ENCODE results near the gene NCBP1. TPM values are rescaled to one million over a fixed set of nuclear protein-coding genes. Genes with fewer than 3 reads are reported as not detected.
"Not testable (repeated sequence)": the region's sequence is repeated elsewhere in the genome, so short reads cannot be mapped to it uniquely, and the experiment has no call there.

NCBP1 gene
- total and polyA plus RNA-seq, 5 donors from 2014 or later, result 18.0 to 47.4 (median 23.9) TPM

DNA sequence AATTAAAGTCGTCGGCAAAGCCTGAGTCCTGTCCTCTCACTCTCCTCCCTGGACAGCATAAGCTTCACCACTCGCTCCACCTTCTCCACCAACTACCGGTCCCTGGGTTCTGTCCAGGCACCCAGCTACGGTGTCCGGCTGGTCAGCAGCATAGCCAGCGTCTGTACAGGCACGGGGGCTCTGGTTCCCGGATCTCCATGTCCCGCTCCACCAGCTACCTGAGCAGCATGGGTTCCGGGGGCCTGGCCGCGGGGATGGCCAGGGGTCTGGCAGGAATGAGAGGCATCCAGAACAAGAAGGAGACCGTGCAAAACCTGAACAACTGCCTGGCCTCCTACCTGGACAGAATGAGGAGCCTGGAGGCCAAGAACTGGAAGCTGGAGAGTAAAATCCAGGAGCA lies 65.2 kb downstream of the NCBP1 start:
- peak overlapping the region in 1 of 4 donors; percentile 87 for H3K4me3 Mint-ChIP-seq
- no peak overlapping the region for H3K27ac Mint-ChIP-seq
- no peaks in the 10 kb centered on the region for H3K9me3 ChIP-seq (ENCODE audit: control insufficient read depth in 2 of 2, low read length in 2 of 2)
- peaks cover 0 to 2% (median 0%) of the 10 kb centered on the region in 7 donors for H3K9me3 Mint-ChIP-seq
- H3K4me3 ChIP-seq (ENCODE audit: low read depth, low read length), result no peak overlapping the region
- peaks cover 18% of the 10 kb centered on the region for H3K27me3 Mint-ChIP-seq
- no peaks in the 10 kb centered on the region for H3K36me3 Mint-ChIP-seq
- peaks cover 32 to 49% (median 38%) of the 10 kb centered on the region in 4 donors for H3K4me1 Mint-ChIP-seq
- H3K4me1 ChIP-seq (ENCODE audit: control insufficient read depth, insufficient read depth, low read length, poor library complexity, severe bottlenecking), result peaks cover 39% of the 10 kb centered on the region
- no peak for ATAC-seq (ENCODE audit: low read depth in 2 of 2)
- H3K27ac ChIP-seq (ENCODE audit: insufficient read depth, low read length, poor library complexity, severe bottlenecking), result no peak overlapping the region
- no peak for DNase-seq
- H3K27me3 ChIP-seq (ENCODE audit: control insufficient read depth, insufficient read depth, low read length), result peaks cover 12% of the 10 kb centered on the region
- no peaks in the 10 kb centered on the region for H3K36me3 ChIP-seq (ENCODE audit: control insufficient read depth, insufficient read depth, low read length)

DNA sequence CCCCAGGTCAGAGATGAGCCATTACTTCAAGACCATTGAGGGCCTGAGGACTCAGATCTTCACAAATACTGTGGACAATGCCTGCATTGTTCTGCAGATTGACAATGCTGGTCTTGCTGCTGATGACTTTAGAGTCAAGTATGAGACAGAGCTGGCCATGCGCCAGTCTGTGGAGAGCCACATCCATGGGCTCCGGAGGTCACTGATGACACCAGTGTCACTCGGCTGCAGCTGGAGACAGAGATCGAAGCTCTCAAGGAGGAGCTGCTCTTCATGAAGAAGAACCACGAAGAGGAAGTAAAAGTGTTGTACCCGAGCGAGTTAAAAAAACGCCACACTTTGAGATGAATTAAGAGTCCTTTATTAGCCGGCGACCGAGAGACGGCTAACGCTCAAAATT lies 65.7 kb downstream of the NCBP1 start:
- not testable (repeated sequence) for ATAC-seq (ENCODE audit: low read depth in 2 of 2)
- Mint-ChIP-seq H3K4me1 (peaks cover 28 to 49% (median 34%) of the 10 kb centered on the region in 4 donors), H3K27ac (peak overlapping the region in 1 of 3 donors; percentile 52)

DNA sequence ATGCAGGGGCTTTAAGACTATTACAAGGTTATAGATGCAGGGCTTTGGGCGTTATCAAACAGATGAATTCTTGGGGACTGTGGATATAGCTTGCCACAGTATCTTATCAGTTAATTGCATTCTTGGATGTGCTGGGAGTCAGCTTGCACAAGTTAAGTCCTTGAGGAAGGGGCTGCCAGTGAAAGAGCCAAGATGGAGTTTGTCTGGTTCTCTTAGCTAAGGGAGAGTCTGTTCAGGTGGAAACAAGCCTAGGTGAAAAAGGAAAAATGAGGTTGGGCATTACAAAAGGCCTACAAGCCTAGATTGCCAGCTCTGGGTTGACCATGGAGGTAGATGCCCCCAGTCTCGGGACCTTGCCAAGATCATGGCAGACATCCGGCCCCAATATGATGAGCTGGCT lies 66.2 kb downstream of the NCBP1 start:
- not testable (repeated sequence) for ATAC-seq (ENCODE audit: low read depth in 2 of 2); H3K9me3 Mint-ChIP-seq; H3K36me3 Mint-ChIP-seq; H3K27ac Mint-ChIP-seq; H3K4me3 ChIP-seq (ENCODE audit: low read depth, low read length); DNase-seq; H3K36me3 ChIP-seq (ENCODE audit: control insufficient read depth, insufficient read depth, low read length); H3K9me3 ChIP-seq (ENCODE audit: control insufficient read depth in 2 of 2, low read length in 2 of 2); H3K27ac ChIP-seq (ENCODE audit: insufficient read depth, low read length, poor library complexity, severe bottlenecking)
- Mint-ChIP-seq H3K4me1 (peaks cover 24 to 46% (median 29%) of the 10 kb centered on the region in 4 donors), H3K4me3 (peak overlapping the region in 3 of 4 donors; percentile 37 to 51 (median 43)), H3K27me3 (peaks cover 18% of the 10 kb centered on the region)
- H3K27me3 ChIP-seq (ENCODE audit: control insufficient read depth, insufficient read depth, low read length), result peaks cover 12% of the 10 kb centered on the region
- H3K4me1 ChIP-seq (ENCODE audit: control insufficient read depth, insufficient read depth, low read length, poor library complexity, severe bottlenecking), result peaks cover 33% of the 10 kb centered on the region

More for the DNA sequence above, 65.7 kb downstream of the NCBP1 start:
- not testable (repeated sequence) for DNase-seq; H3K36me3 Mint-ChIP-seq; H3K4me3 ChIP-seq (ENCODE audit: low read depth, low read length); H3K9me3 ChIP-seq (ENCODE audit: control insufficient read depth in 2 of 2, low read length in 2 of 2); H3K9me3 Mint-ChIP-seq; H3K27ac ChIP-seq (ENCODE audit: insufficient read depth, low read length, poor library complexity, severe bottlenecking); H3K36me3 ChIP-seq (ENCODE audit: control insufficient read depth, insufficient read depth, low read length)
- Histone ChIP-seq H3K27me3 (ENCODE audit: control insufficient read depth, insufficient read depth, low read length) (peaks cover 12% of the 10 kb centered on the region), H3K4me1 (ENCODE audit: control insufficient read depth, insufficient read depth, low read length, poor library complexity, severe bottlenecking) (peaks cover 38% of the 10 kb centered on the region)
- Mint-ChIP-seq H3K4me3 (peak overlapping the region in 3 of 4 donors; percentile 37 to 51 (median 43)), H3K27me3 (peaks cover 18% of the 10 kb centered on the region)

DNA sequence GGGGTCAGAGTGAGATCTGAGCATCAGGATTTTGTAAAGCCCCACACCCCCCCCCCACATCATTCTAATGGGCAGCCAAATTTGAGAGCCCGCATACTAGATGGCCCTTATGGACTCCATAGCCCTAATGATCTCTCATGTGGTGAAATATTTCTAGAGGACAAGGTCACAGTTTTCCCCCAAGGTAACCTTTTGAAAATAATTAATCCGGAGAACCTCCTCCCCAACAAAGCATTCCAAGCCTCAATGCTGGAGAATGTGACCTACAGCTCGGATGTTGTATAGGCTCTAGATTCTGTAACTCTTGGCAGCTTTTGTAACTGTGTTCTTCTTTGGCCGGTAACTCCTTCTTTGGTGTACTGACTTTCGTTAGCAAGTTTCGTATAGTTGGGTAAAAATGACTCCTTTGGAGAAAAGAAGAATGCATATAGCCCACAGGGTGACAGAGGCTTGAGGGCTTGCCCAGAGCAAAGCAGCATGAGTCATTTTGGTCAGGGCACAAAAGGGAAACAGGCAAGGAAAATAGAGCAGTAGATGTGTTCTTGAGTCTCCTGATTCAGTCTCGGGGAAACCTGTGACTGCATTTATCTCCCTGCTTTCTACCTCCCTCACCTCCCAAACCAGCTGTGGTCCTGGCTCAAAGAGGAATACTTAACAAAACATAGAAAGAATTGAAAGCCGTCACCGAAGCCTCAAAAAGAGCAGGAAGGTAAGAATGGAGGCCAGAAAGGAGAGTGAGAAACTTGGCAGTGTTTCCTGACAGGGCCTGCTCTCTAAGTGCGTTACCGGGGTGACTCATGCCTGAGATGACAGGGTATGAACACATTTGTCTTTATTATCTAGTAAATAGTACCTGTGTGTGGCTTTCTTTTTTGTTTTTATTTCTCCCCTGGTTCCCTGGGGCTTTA lies 70.1 kb downstream of the NCBP1 start:
- Histone ChIP-seq H3K36me3 (ENCODE audit: control insufficient read depth, insufficient read depth, low read length) (no peaks in the 10 kb centered on the region), H3K27ac (ENCODE audit: insufficient read depth, low read length, poor library complexity, severe bottlenecking) (no peak overlapping the region), H3K4me1 (ENCODE audit: control insufficient read depth, insufficient read depth, low read length, poor library complexity, severe bottlenecking) (peaks cover 11% of the 10 kb centered on the region), H3K4me3 (ENCODE audit: low read depth, low read length) (no peak overlapping the region), H3K27me3 (ENCODE audit: control insufficient read depth, insufficient read depth, low read length) (peaks cover 19% of the 10 kb centered on the region), H3K9me3 (ENCODE audit: control insufficient read depth in 2 of 2, low read length in 2 of 2) (no peaks in the 10 kb centered on the region)
- peak overlapping the region in 1 of 4 donors; percentile 7 for H3K4me3 Mint-ChIP-seq
- peaks cover 9 to 32% (median 14%) of the 10 kb centered on the region in 4 donors for H3K4me1 Mint-ChIP-seq
- ATAC-seq (ENCODE audit: low read depth in 2 of 2) (peak; percentile 65 to 71), DNase-seq (peak in 1 of 3 donors; percentile 37)
- H3K36me3 Mint-ChIP-seq, result no peaks in the 10 kb centered on the region
- H3K9me3 Mint-ChIP-seq, result no peaks in the 10 kb centered on the region
- peak overlapping the region in 2 of 3 donors; percentile 53 to 55 for H3K27ac Mint-ChIP-seq
- peaks cover 36% of the 10 kb centered on the region for H3K27me3 Mint-ChIP-seq

DNA sequence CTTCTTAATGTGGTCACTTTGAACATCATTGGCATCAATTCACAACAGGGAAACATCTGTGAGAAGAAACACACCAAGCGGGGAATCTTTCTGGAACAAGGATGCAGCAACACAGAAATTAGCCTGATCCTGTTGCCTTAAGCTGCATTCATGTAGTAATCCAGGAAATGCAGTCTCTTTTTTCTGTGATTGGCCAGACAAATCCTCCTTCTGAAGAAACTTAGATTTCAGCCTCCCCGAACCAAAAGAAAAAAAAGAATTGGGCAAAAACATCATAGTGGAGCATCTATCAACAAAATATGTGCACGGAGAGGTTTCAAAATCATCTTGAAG lies 70.7 kb downstream of the NCBP1 start:
- Histone ChIP-seq H3K9me3 (ENCODE audit: control insufficient read depth in 2 of 2, low read length in 2 of 2) (no peaks in the 10 kb centered on the region), H3K36me3 (ENCODE audit: control insufficient read depth, insufficient read depth, low read length) (no peaks in the 10 kb centered on the region), H3K27me3 (ENCODE audit: control insufficient read depth, insufficient read depth, low read length) (peaks cover 19% of the 10 kb centered on the region), H3K4me3 (ENCODE audit: low read depth, low read length) (no peak overlapping the region), H3K4me1 (ENCODE audit: control insufficient read depth, insufficient read depth, low read length, poor library complexity, severe bottlenecking) (peaks cover 11% of the 10 kb centered on the region), H3K27ac (ENCODE audit: insufficient read depth, low read length, poor library complexity, severe bottlenecking) (no peak overlapping the region)
- Mint-ChIP-seq H3K4me1 (peaks cover 9 to 31% (median 14%) of the 10 kb centered on the region in 4 donors), H3K4me3 (no peak overlapping the region), H3K27me3 (peaks cover 35% of the 10 kb centered on the region), H3K36me3 (no peaks in the 10 kb centered on the region), H3K27ac (peak overlapping the region in 1 of 3 donors; percentile 9), H3K9me3 (no peaks in the 10 kb centered on the region)
- no peak for ATAC-seq (ENCODE audit: low read depth in 2 of 2)
- no peak for DNase-seq

DNA sequence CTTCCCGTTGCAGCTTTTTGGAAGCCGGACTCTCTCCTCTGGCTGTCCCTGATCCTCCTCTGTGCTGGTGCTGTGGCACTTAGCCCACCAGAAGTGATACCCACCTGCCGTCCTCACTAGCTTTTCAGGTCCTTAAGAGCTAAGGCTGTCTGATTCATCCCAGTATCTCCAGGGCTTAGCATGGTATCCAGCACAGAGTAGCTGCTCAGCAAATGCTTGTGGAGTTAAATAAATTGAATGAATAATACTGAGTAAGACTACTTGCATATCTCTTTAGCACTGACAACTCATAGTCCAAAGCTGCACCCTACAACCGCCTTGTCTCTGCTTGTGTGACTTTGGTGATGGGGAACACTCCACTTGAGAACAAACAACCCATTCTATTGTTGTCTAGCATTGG lies 71.2 kb downstream of the NCBP1 start:
- H3K27me3 ChIP-seq (ENCODE audit: control insufficient read depth, insufficient read depth, low read length), result peaks cover 19% of the 10 kb centered on the region
- Mint-ChIP-seq H3K27me3 (peaks cover 33% of the 10 kb centered on the region), H3K36me3 (no peaks in the 10 kb centered on the region), H3K27ac (no peak overlapping the region), H3K4me3 (no peak overlapping the region), H3K9me3 (no peaks in the 10 kb centered on the region), H3K4me1 (peaks cover 9 to 25% (median 14%) of the 10 kb centered on the region in 4 donors)
- DNase-seq, result no peak
- peaks cover 11% of the 10 kb centered on the region for H3K4me1 ChIP-seq (ENCODE audit: control insufficient read depth, insufficient read depth, low read length, poor library complexity, severe bottlenecking)
- ATAC-seq (ENCODE audit: low read depth in 2 of 2), result no peak
- H3K4me3 ChIP-seq (ENCODE audit: low read depth, low read length), result no peak overlapping the region
- H3K9me3 ChIP-seq (ENCODE audit: control insufficient read depth in 2 of 2, low read length in 2 of 2), result no peaks in the 10 kb centered on the region
- no peaks in the 10 kb centered on the region for H3K36me3 ChIP-seq (ENCODE audit: control insufficient read depth, insufficient read depth, low read length)
- H3K27ac ChIP-seq (ENCODE audit: insufficient read depth, low read length, poor library complexity, severe bottlenecking), result no peak overlapping the region

DNA sequence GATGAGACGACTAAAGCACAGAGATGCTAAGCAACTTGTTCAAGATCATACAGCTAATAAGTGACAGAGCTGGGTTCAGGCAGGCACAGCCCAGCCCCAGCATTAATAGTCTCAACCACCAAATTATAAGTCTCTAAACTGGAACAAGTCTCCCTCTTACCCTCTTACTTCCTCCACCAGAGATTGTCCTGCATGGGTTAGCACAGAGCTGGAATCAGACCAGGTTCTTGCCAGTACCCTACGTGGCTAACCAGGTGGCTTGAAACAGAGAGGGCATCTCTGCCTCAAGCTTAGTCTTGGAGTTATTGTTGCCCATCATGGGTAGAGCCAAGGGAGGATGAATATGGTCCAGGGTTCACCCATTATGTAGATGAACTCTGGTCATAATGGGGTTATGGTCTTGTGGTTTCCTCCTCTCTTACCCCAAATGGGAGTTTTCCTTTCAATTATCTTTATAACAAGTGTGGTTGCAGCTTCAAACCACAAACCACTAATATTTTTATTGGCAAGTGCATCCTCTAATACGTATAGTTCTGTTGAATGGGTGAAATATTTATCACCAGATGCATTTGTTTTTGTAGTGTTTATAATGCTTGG lies 71.8 kb downstream of the NCBP1 start:
- Mint-ChIP-seq H3K27me3 (peaks cover 36% of the 10 kb centered on the region), H3K9me3 (no peaks in the 10 kb centered on the region), H3K4me1 (peaks cover 9 to 25% (median 14%) of the 10 kb centered on the region in 4 donors), H3K27ac (no peak overlapping the region), H3K36me3 (no peaks in the 10 kb centered on the region), H3K4me3 (no peak overlapping the region)
- no peaks in the 10 kb centered on the region for H3K9me3 ChIP-seq (ENCODE audit: control insufficient read depth in 2 of 2, low read length in 2 of 2)
- H3K27ac ChIP-seq (ENCODE audit: insufficient read depth, low read length, poor library complexity, severe bottlenecking), result no peak overlapping the region
- no peaks in the 10 kb centered on the region for H3K36me3 ChIP-seq (ENCODE audit: control insufficient read depth, insufficient read depth, low read length)
- peaks cover 11% of the 10 kb centered on the region for H3K4me1 ChIP-seq (ENCODE audit: control insufficient read depth, insufficient read depth, low read length, poor library complexity, severe bottlenecking)
- ATAC-seq (ENCODE audit: low read depth in 2 of 2), result peak in 1 of 2 donors; percentile 2
- no peak overlapping the region for H3K4me3 ChIP-seq (ENCODE audit: low read depth, low read length)
- H3K27me3 ChIP-seq (ENCODE audit: control insufficient read depth, insufficient read depth, low read length), result peaks cover 19% of the 10 kb centered on the region
- peak in 2 of 3 donors; percentile 24 to 28 for DNase-seq

All from CD4-positive, CD25-positive, alpha-beta regulatory T cell (primary cell).